ENCODE data around the gene DUSP8.

DNA sequence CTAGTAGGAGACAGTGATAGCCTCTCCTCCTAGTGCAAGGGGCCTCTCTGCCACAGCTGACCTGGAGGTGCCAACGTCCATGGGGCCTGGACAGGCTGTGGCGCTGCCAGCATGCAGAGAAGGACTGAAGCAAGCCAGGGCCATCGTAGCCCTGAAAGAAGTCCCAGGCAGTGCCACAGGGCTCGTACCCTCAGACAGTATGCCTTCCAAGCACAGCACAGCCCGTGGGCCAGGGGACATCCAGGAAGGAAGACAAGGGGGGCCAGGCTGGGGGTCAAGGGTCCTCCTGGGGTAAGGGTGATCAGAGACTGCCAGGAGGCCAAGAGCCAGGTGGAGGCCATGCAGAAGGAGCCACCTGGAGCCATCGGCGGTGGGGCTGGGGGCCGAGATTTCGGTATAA, 65.1 kb downstream of the DUSP8 start:
- TF ChIP-seq EZH2phosphoT487 (IDR thresholded peaks at IDR 0.05; ENCODE audit: insufficient read depth, low read depth) (no peak), EZH2 (IDR thresholded peaks at IDR 0.05; ENCODE audit: insufficient read depth, poor library complexity, severe bottlenecking) (no peak)
